GM12873 (cell line): ENCODE measurements around the gene GYG2.

Experiments
- TF ChIP-seq, protein P1 (sequence below): IDR thresholded peaks from 2 replicates; pipeline ENCODE4 v1.5.1; 2012; ENCODE audit warnings: low read depth, mild to moderate bottlenecking, moderate library complexity, low read length, control low read depth; ENCODE audit not compliant: insufficient read depth; ENCODE audit errors: missing control alignments

The GYG2 gene

DNA sequence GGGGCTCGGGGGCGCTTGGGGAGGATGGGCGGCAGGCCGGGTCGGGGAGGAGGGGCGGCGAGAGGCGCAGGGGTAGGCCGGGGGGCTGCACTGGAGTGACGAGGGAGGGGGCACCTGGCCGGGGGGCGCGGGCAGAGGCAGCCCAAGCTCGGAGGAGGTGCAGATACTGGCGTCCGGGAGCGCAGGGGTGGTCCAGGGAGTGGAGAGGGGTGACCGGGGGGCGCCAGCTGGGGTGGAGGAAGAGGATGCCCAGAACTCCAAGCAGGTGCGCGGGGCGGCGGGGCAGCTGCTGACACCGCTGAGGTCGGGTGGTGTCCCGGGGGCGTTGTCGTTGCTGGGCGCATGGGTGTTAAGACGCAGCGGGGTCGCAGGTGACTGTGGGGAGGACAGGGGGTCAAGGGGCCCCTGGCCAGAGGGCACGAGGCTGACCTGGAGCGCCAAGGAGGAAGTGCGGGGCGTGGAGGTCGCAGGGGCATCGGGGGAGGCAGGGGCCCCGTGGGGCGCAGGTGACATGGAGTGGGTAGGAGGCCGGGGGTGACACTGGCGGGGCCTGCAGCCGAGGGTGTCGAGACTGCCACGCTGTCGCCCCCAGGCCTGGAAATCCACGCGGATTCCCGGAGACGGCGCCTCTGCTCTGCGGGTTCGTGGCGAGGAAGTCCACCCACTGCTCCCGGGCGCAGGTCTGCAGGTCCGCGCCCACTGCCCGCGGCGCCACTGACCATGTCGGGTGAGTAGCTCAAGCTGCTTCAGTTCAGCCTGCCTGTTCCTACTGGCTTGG, 928 bp downstream of the GYG2 start:
- TF ChIP-seq, protein P1, sequence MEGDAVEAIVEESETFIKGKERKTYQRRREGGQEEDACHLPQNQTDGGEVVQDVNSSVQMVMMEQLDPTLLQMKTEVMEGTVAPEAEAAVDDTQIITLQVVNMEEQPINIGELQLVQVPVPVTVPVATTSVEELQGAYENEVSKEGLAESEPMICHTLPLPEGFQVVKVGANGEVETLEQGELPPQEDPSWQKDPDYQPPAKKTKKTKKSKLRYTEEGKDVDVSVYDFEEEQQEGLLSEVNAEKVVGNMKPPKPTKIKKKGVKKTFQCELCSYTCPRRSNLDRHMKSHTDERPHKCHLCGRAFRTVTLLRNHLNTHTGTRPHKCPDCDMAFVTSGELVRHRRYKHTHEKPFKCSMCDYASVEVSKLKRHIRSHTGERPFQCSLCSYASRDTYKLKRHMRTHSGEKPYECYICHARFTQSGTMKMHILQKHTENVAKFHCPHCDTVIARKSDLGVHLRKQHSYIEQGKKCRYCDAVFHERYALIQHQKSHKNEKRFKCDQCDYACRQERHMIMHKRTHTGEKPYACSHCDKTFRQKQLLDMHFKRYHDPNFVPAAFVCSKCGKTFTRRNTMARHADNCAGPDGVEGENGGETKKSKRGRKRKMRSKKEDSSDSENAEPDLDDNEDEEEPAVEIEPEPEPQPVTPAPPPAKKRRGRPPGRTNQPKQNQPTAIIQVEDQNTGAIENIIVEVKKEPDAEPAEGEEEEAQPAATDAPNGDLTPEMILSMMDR: no peak

DNA sequence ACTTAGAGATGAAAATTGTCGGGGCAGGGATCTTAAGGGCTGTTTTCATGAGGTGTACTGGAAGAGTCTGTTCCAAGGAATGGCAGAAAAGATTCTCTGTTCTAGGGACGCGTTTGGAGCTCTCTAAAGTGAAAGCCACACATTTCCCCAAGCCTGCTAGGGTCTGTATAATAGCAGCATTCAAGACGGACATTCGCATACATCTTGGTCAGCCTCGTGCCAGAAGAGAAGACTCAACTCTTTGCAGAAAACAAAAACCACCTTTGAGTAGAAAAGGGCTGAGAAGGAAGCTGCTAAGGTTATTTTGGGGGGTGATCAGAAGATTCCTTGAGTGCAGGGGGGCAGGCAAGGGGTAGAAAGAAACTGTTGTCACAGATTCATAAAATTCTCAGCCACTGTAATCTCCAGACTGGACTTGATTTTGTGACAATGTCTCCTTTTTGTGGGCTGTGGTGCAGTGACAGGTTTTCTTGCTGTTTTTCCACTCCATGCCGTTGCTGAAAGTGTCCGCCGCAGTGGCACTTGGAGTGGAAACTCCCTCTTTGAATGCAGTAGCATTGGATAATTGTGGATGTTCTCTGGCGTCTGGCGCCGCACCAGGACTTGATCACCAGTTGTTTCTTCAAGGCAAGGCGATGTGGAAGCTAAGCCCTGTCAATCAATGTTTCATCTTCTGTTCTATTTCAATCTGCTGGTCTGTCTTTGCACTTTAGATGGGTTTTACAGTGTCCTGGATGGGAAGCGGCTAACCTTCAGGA, 2.9 kb downstream of the GYG2 start:
- TF ChIP-seq, protein P1: no peak

DNA sequence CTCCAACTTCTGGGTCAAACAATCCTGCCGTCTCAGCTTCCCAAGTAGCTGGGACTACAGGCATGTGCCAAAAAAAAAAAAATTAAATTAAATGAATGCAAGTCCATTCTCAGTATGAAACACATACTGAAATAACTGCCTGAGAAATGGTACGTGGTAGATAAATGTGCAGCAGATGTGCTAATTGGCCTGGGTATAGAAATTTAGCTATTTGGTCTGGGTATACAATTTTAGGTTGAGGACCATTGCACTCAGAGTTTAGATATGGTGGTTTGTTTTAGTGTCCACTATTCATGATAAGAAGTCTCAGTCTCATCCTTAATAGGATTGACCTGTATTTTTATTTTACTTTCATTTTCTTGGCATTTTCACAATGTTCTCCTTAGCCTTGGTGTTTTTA, 9.2 kb downstream of the GYG2 start:
- TF ChIP-seq, protein P1: no peak

DNA sequence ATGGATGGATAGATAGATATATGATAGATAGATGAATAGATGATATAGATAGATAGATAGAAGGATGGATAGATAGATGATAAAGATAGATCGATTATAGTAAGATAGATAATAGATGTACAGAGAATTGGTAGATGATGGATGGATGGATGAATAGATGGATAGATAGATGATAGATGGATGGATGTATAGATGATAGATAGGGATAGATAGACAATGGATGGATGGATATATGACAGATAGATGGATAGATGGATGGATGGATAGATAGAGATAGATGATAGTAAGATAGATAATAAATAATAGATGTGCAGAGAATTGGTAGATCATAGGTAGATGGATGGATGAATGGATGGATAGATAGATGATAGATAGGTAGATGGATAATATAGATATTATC, 12.2 kb downstream of the GYG2 start:
- TF ChIP-seq, protein P1: no peak

DNA sequence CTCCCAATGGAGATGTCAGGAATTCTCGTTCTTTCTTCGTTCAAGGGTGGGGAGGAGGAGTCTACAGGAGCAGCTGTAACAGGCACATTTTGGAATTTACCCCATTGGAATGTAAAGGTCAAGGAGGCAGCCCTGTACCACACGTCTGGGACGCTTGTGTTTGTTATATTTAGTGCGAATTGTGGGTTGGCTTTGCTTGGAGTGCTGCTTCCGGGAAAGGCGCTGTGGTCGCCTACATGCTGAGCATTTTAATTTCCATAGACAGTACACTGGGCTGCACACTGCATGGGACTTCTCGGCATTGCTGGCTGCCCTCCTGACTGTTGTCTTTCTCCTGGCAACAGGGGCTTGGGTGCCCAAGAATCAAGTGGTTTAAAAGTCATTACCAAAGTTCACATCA, 12.8 kb downstream of the GYG2 start:
- TF ChIP-seq, protein P1: no peak

DNA sequence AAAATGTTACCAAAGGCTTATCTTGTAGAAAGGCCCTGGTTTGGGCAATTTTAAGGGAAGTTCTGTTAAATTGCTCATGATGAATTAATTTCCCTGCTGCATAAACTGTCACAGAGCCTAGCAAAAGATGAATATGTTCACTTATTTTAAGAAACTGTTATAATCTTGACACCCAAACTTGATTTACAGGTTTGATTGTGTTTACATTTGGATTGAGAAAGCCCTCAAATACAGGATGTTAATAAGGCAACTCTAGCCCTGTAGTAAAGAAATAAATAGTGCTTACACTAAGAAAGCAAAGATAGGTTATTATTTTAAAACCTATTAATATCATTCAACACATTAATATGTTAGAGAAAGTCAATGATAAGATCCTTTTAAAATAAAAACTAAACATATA, 18.3 kb downstream of the GYG2 start:
- TF ChIP-seq, protein P1: no peak

- TF ChIP-seq, protein P1: no peak
These were observed 20.2 kb downstream of the GYG2 start for GRCh38 chrX:2848871-2849301.
